Bronchial epithelial cell (primary cell): ENCODE data around the gene UBE2C. TPM values are rescaled to one million over a fixed set of nuclear protein-coding genes. Genes with fewer than 3 reads are reported as not detected.

Experiments used
- DNase-seq: peaks from one replicate; pipeline ENCODE4 v3.0.0-alpha.2; 2010; ENCODE audit warnings: low read depth
- FAIRE-seq: peaks from 2 replicates; lab custom pipeline; 2011; peaks lifted over from hg19 to GRCh38; lab: Jason Lieb, UNC
- H3K27me3 ChIP-seq: 2 replicates; pipeline ENCODE4 v1.5.1; 2011; ENCODE audit warnings: low read length; ENCODE audit not compliant: control insufficient read depth, insufficient read depth
- H3K36me3 ChIP-seq: 2 replicates; pipeline ENCODE4 v1.5.1; 2011; ENCODE audit warnings: low read length; ENCODE audit not compliant: control insufficient read depth, insufficient read depth
- H3K4me3 ChIP-seq: 2 replicates; pipeline ENCODE4 v1.5.1; 2011; ENCODE audit warnings: mild to moderate bottlenecking, low read depth, low read length, control low read depth
- CTCF ChIP-seq: IDR thresholded peaks from 2 replicates; pipeline ENCODE4 v1.5.1; 2011; ENCODE audit warnings: mild to moderate bottlenecking, moderate library complexity, low read length, control low read depth, inconsistent platforms; ENCODE audit not compliant: insufficient read depth, severe bottlenecking
- total RNA-seq: library from RNA; depleted of rRNA; stranded (reverse); fragments of >200 nt; gene quantifications from 2 replicates; pipeline ENCODE4 v1.2.1, GENCODE V29; 2014

Gene UBE2C
- total RNA-seq, 1 donor from 2014 or later: 0.26 TPM

GRCh38 chr20:45835825-45836224 is 23.4 kb downstream of the UBE2C start:
- no peaks in the 10 kb centered on the region for H3K27me3 ChIP-seq
- TF ChIP-seq CTCF: no peak
- FAIRE-seq: no peak
- no peak overlapping the region for H3K4me3 ChIP-seq
- DNase-seq: peak; percentile 33
- no peaks in the 10 kb centered on the region for H3K36me3 ChIP-seq

- no peak for TF ChIP-seq CTCF
- Histone ChIP-seq H3K4me3 (no peak overlapping the region), H3K27me3 (no peaks in the 10 kb centered on the region), H3K36me3 (peaks cover 5% of the 10 kb centered on the region)
- no peak for FAIRE-seq
- DNase-seq: no peak
Measured at GRCh38 chr20:45836841-45837240, 24.4 kb downstream of the UBE2C start.

GRCh38 chr20:45840700-45841198 is 28.3 kb downstream of the UBE2C start:
- Histone ChIP-seq H3K36me3 (peaks cover 14% of the 10 kb centered on the region), H3K4me3 (no peak overlapping the region), H3K27me3 (no peaks in the 10 kb centered on the region)
- DNase-seq (no peak), FAIRE-seq (no peak)
- no peak for TF ChIP-seq CTCF

GRCh38 chr20:45841407-45842129 is 29.1 kb downstream of the UBE2C start:
- DNase-seq (no peak), FAIRE-seq (no peak)
- H3K4me3 ChIP-seq: no peak overlapping the region
- no peak for TF ChIP-seq CTCF
- no peaks in the 10 kb centered on the region for H3K27me3 ChIP-seq
- peaks cover 16% of the 10 kb centered on the region for H3K36me3 ChIP-seq

GRCh38 chr20:45842169-45842812 is 29.8 kb downstream of the UBE2C start:
- TF ChIP-seq CTCF: no peak
- Histone ChIP-seq H3K36me3 (peaks cover 17% of the 10 kb centered on the region), H3K4me3 (no peak overlapping the region), H3K27me3 (no peaks in the 10 kb centered on the region)
- no peak for DNase-seq
- no peak for FAIRE-seq
